WTC11 (cell line): ENCODE data around the gene DHX40. TPM values are rescaled to one million over a fixed set of nuclear protein-coding genes. Genes with fewer than 3 reads are reported as not detected.

Experiments used
- ATAC-seq: fragments of 200-7000 bp; cut with Tn5 transposase; 2 replicates; pipeline ENCODE4 v1.10.0; 2021; ENCODE audit warnings: mild to moderate bottlenecking, moderate library complexity
- CTCF ChIA-PET: fragments of 300-600 bp; sonication (Branson Sonifier 250); formaldehyde crosslinking; loops from one replicate; lab custom pipeline; 2021; ENCODE audit warnings: antibody characterized with exemption; lab: Charles Lee
- POLR2A ChIA-PET: fragments of 350-600 bp; sonication (Branson Sonifier 250); formaldehyde crosslinking; loops from one replicate; lab custom pipeline; 2021; ENCODE audit warnings: antibody characterized with exemption; lab: Charles Lee
- DNase-seq: peaks from one replicate; pipeline ENCODE4 v3.0.0; 2021; ENCODE audit warnings: low spot score
- H3K27ac Mint-ChIP-seq: 2 replicates; pipeline ENCODE4 v1.8.0; 2021; ENCODE audit warnings: mixed read lengths
- H3K27me3 Mint-ChIP-seq: 2 replicates; pipeline ENCODE4 v1.8.0; 2021; ENCODE audit warnings: low read depth, mild to moderate bottlenecking, moderate library complexity, mixed read lengths
- H3K36me3 Mint-ChIP-seq: 2 replicates; pipeline ENCODE4 v1.8.0; 2021; ENCODE audit warnings: mixed read lengths
- H3K4me1 Mint-ChIP-seq: 2 replicates; pipeline ENCODE4 v1.8.0; 2022; ENCODE audit warnings: mixed read lengths
- H3K4me3 Mint-ChIP-seq: 2 replicates; pipeline ENCODE4 v1.8.0; 2021; ENCODE audit warnings: mild to moderate bottlenecking, moderate library complexity, mixed read lengths
- H3K9me3 Mint-ChIP-seq: 2 replicates; pipeline ENCODE4 v1.8.0; 2021; ENCODE audit warnings: mixed read lengths
- CBFB ChIP-seq: sonication (generic); formaldehyde crosslinking; IDR thresholded peaks from 2 replicates; pipeline ENCODE4 v1.8.1; 2022; ENCODE audit warnings: mild to moderate bottlenecking, low read depth, missing genetic modification reagents
- CREM ChIP-seq: sonication (generic); formaldehyde crosslinking; IDR thresholded peaks from 2 replicates; pipeline ENCODE4 v1.8.1; 2022; ENCODE audit warnings: mild to moderate bottlenecking, missing genetic modification reagents, moderate library complexity
- E2F5 ChIP-seq: sonication (generic); formaldehyde crosslinking; IDR thresholded peaks from 2 replicates; pipeline ENCODE4 v1.8.1; 2022; ENCODE audit warnings: mild to moderate bottlenecking, moderate library complexity, missing genetic modification reagents
- ESRRA ChIP-seq: sonication (generic); formaldehyde crosslinking; IDR thresholded peaks from 2 replicates; pipeline ENCODE4 v1.8.1; 2022; ENCODE audit warnings: mild to moderate bottlenecking, missing genetic modification reagents, borderline replicate concordance
- FOXK1 ChIP-seq: sonication (generic); formaldehyde crosslinking; IDR thresholded peaks from 2 replicates; pipeline ENCODE4 v1.8.0; 2022; ENCODE audit warnings: mild to moderate bottlenecking, moderate library complexity, missing genetic modification reagents
- FOXP1 ChIP-seq: sonication (generic); formaldehyde crosslinking; IDR thresholded peaks from 2 replicates; pipeline ENCODE4 v1.8.0; 2022; ENCODE audit warnings: missing genetic modification reagents, mild to moderate bottlenecking, moderate library complexity, borderline replicate concordance
- GABPB1 ChIP-seq: sonication (generic); formaldehyde crosslinking; IDR thresholded peaks from 2 replicates; pipeline ENCODE4 v1.8.1; 2023; ENCODE audit warnings: mild to moderate bottlenecking, missing genetic modification reagents
- GRHL2 ChIP-seq: fragments of 250-450 bp; sonication (Bioruptor Pico); IDR thresholded peaks from 2 replicates; pipeline ENCODE4 v1.8.0; 2022; ENCODE audit warnings: mild to moderate bottlenecking, moderate library complexity; ENCODE audit not compliant: insufficient replicate concordance, severe bottlenecking
- GTF2I ChIP-seq: fragments of 250-450 bp; sonication (Bioruptor Pico); conservative IDR thresholded peaks from 2 replicates; pipeline ENCODE4 v1.4.0; 2021; ENCODE audit warnings: mild to moderate bottlenecking
- MAX ChIP-seq: sonication (generic); formaldehyde crosslinking; IDR thresholded peaks from 2 replicates; pipeline ENCODE4 v1.8.0; 2022; ENCODE audit warnings: mild to moderate bottlenecking, missing genetic modification reagents
- NFYB ChIP-seq: sonication (generic); formaldehyde crosslinking; conservative IDR thresholded peaks from 2 replicates; pipeline ENCODE4 v1.8.0; 2022; ENCODE audit warnings: low read depth, missing genetic modification reagents
- PRDM15 ChIP-seq: sonication (generic); formaldehyde crosslinking; IDR thresholded peaks from 2 replicates; pipeline ENCODE4 v1.8.0; 2022; ENCODE audit warnings: missing genetic modification reagents
- SMAD3 ChIP-seq: sonication (generic); formaldehyde crosslinking; IDR thresholded peaks from 2 replicates; pipeline ENCODE4 v1.8.0; 2022; ENCODE audit warnings: missing genetic modification reagents, mild to moderate bottlenecking, borderline replicate concordance
- SOX15 ChIP-seq: fragments of 250-450 bp; sonication (Bioruptor Pico); IDR thresholded peaks from 2 replicates; pipeline ENCODE4 v1.9.0; 2021; ENCODE audit warnings: mild to moderate bottlenecking
- STAT6 ChIP-seq: sonication (generic); formaldehyde crosslinking; conservative IDR thresholded peaks from 2 replicates; pipeline ENCODE4 v1.8.1; 2023; ENCODE audit warnings: mild to moderate bottlenecking, low read depth, missing genetic modification reagents, moderate library complexity
- TEAD4 ChIP-seq: sonication (generic); formaldehyde crosslinking; IDR thresholded peaks from 2 replicates; pipeline ENCODE4 v1.8.0; 2022; ENCODE audit warnings: mild to moderate bottlenecking, missing genetic modification reagents
- USF2 ChIP-seq: sonication (generic); formaldehyde crosslinking; IDR thresholded peaks from 2 replicates; pipeline ENCODE4 v1.8.1; 2023; ENCODE audit warnings: mild to moderate bottlenecking, missing genetic modification reagents, moderate library complexity
- ZNF121 ChIP-seq: sonication (generic); formaldehyde crosslinking; IDR thresholded peaks from 2 replicates; pipeline ENCODE4 v1.8.0; 2023; ENCODE audit warnings: missing genetic modification reagents
- ZNF232 ChIP-seq: sonication (generic); formaldehyde crosslinking; IDR thresholded peaks from 2 replicates; pipeline ENCODE4 v1.8.0; 2022; ENCODE audit warnings: mild to moderate bottlenecking, missing genetic modification reagents
- ZNF512 ChIP-seq: sonication (generic); formaldehyde crosslinking; IDR thresholded peaks from 2 replicates; pipeline ENCODE4 v1.8.1; 2022; ENCODE audit warnings: missing genetic modification reagents, borderline replicate concordance
- total RNA-seq: library from RNA; stranded (reverse); gene quantifications from 3 replicates; pipeline ENCODE4 v1.2.3, GENCODE V29; 2021

DHX40 gene
- total RNA-seq, 1 experiment from 2014 or later, result 26.9 TPM

GRCh38 chr17:59534583-59534982 lies 30.8 kb upstream of the DHX40 start (continued):
- TF ChIP-seq NFYB (CRISPR knock-in tag), result no peak
- no peak for TF ChIP-seq FOXK1 (CRISPR knock-in tag)
- TF ChIP-seq CREM (CRISPR knock-in tag), result no peak
- TF ChIP-seq MAX, result no peak
- no peak for TF ChIP-seq TEAD4 (CRISPR knock-in tag)
- no peak for TF ChIP-seq GTF2I (CRISPR knock-in tag)
- no peak for TF ChIP-seq CBFB
- no peak for TF ChIP-seq ZNF121
- TF ChIP-seq, all 79 proteins: peak for 0

- Mint-ChIP-seq H3K36me3 (no peaks in the 10 kb centered on the region), H3K4me3 (no peak overlapping the region), H3K27ac (no peak overlapping the region), H3K9me3 (no peaks in the 10 kb centered on the region), H3K4me1 (no peaks in the 10 kb centered on the region), H3K27me3 (peaks cover 3% of the 10 kb centered on the region; the same call in 1 of the 2 replicates)
- no peak for DNase-seq
- no peak for ATAC-seq
- TF ChIP-seq SMAD3 (CRISPR knock-in tag), result no peak
- peak; percentile 60; the same call in 1 of the 2 replicates for TF ChIP-seq ZNF512 (CRISPR knock-in tag)
- CTCF ChIA-PET, result interaction anchor here (0.6 to 0.8 kb wide), 3 partner anchors 22 to 252 kb away, joined by 3 to 4 read pairs (median 3); no protein-coding TSS in a partner anchor
- POLR2A ChIA-PET, result no interaction called here
Measured at GRCh38 chr17:59538195-59538909, 27.1 kb upstream of the DHX40 start.

GRCh38 chr17:59542960-59543635 lies 22.3 kb upstream of the DHX40 start:
- DNase-seq (no peak), ATAC-seq (no peak)
- H3K36me3 Mint-ChIP-seq, result no peaks in the 10 kb centered on the region
- H3K27me3 Mint-ChIP-seq, result peaks cover 6% of the 10 kb centered on the region; the same call in 1 of the 2 replicates
- no peak overlapping the region for H3K4me3 Mint-ChIP-seq
- no peak overlapping the region; the same call in 1 of the 2 replicates for H3K27ac Mint-ChIP-seq
- peaks cover 10% of the 10 kb centered on the region for H3K4me1 Mint-ChIP-seq
- H3K9me3 Mint-ChIP-seq, result no peaks in the 10 kb centered on the region
- CTCF ChIA-PET, result no interaction called here
- no peak for TF ChIP-seq GABPB1
- no peak for TF ChIP-seq E2F5 (CRISPR knock-in tag)
- no peak for TF ChIP-seq STAT6 (CRISPR knock-in tag)
- TF ChIP-seq ZNF232 (CRISPR knock-in tag), result no peak
- POLR2A ChIA-PET, result no interaction called here

- ChIA-PET CTCF (no interaction called here), POLR2A (no interaction called here)
- Mint-ChIP-seq H3K27me3 (peaks cover 4% of the 10 kb centered on the region; the same call in 1 of the 2 replicates), H3K27ac (no peak overlapping the region), H3K9me3 (no peaks in the 10 kb centered on the region), H3K4me3 (no peak overlapping the region), H3K36me3 (no peaks in the 10 kb centered on the region), H3K4me1 (peaks cover 10% of the 10 kb centered on the region)
- no peak for ATAC-seq
- DNase-seq, result no peak
- TF ChIP-seq USF2 (no peak), SOX15 (no peak), SMAD3 (CRISPR knock-in tag) (no peak), ESRRA (CRISPR knock-in tag) (no peak), PRDM15 (CRISPR knock-in tag) (no peak), FOXP1 (CRISPR knock-in tag) (no peak), GRHL2 (CRISPR knock-in tag) (no peak)
Measured at GRCh38 chr17:59545942-59546341, 19.5 kb upstream of the DHX40 start.
